ENCODE data around the gene GPR153.

- TF ChIP-seq ZNF274 (IDR thresholded peaks at IDR 0.05; ENCODE audit: low read depth, low read length) (no peak), SUZ12 (IDR thresholded peaks at IDR 0.05; ENCODE audit: extremely low read depth, insufficient read depth, insufficient read length) (no peak), YY1 (IDR thresholded peaks at IDR 0.05; ENCODE audit: insufficient read depth, insufficient read length) (no peak)
Observed at GRCh38 chr1:6273380-6273891, 12.5 kb upstream of the GPR153 start.

Data from NT2/D1 (cell line).